Endometrial microvascular endothelial cells (primary cell): ENCODE results near the gene PKP4. TPM values are rescaled to one million over a fixed set of nuclear protein-coding genes. Genes with fewer than 3 reads are reported as not detected.
"Not testable (repeated sequence)": the region's sequence is repeated elsewhere in the genome, so short reads cannot be mapped to it uniquely, and the experiment has no call there.

Experiments used
- in situ Hi-C: cut with HindIII; loops from 2 replicates; pipeline ENCODE4 v1.10.0; 2017; ENCODE audit warnings: low sequenced_read_pairs, low pct_unique_long_range_greater_than_20kb; ENCODE audit errors: inconsistent ontology term
- total RNA-seq: library from RNA; depleted of rRNA; stranded (reverse); fragments of >200 nt; gene quantifications from one replicate; pipeline ENCODE4 v1.2.3, GENCODE V29; 2015; ENCODE audit errors: inconsistent ontology term

PKP4 gene
- total RNA-seq, 1 donor from 2014 or later: 32.3 TPM

- in situ Hi-C loops: no loop called here
These were observed 230.6 kb downstream of the PKP4 start for GRCh38 chr2:158687315-158687714.

- in situ Hi-C loops: no loop called here
These were observed 232.0 kb downstream of the PKP4 start for GRCh38 chr2:158688721-158689120.

DNA sequence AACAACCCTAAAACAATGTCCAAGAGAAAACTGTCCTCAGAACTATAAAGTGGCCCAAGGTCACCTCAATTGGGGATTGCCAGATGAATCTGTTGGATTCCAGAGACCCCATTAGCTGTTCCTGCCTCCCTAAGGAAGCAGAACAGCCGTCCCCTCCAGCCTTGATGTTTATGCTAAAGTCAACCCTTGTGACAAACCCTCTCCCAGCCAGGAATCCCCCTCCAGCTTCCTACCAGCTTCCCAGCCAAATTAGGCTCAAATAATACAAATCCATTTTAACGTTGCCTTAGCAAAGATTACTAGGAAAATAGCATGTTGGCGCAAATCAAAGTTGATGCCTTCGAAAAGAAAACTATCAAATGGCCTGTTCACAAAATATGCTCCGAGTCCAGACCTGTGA is 232.6 kb downstream of the PKP4 start:
- in situ Hi-C loops: no loop called here

DNA sequence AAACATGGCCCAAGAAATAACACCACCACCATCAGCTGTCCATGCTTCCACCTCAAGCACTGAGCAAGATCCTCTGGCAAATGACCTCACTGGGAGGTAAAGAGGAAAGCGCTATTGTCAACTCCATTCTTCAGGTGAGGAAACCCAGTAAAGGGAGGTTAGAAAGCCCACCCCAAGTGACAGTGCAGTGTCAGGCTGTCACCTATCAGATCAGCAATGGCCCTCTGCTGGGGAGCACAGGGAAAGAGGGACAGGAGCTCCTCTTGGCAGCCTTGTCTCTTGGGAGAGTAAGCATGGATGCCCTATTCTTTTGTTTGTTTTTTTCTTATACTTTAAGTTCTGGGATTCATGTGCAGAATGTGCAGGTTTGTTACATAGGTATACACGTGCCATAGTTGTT is 234.1 kb downstream of the PKP4 start:
- in situ Hi-C loops: no loop called here

GRCh38 chr2:158691619-158692018 is 234.9 kb downstream of the PKP4 start:
- in situ Hi-C loops: no loop called here

- in situ Hi-C loops: no loop called here
These were observed 235.8 kb downstream of the PKP4 start for GRCh38 chr2:158692372-158693103.

DNA sequence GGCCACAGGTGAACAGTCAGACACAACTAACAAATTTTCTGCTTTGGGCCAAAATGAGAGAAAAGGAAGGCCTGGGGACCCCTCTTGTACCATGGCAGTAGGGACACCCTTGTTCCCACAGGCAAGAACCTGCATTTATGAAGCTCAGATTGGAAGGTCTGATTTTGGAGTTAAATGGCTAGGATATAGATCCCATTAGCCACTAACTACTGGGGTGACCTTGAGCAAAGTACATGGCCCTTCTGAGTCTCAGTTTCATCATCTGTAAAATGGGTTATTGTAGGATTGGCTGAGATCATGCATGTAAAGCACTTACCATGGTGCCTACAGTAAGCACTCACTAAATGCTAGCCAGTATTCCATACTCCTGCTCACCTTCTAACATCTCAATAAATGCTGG is 236.7 kb downstream of the PKP4 start:
- in situ Hi-C loops: no loop called here

DNA sequence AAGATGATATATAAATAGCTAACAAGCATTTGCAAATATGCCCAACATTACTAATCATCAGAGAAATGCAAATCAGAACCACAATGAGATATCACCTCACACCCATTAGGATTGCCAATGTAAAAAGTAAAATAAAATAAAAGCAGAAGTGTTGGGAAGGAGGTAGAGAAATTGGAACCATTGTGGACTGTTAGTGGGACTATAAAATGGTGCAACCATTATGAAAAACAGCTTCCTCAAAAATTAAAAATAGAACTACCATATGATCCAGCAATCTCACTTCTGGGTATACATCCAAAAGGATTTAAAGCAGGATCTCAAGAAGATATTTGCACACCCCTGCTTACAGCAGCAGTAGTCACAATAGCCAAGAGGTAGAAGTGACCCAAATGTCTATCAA is 238.6 kb downstream of the PKP4 start:
- in situ Hi-C loops: no loop called here

DNA sequence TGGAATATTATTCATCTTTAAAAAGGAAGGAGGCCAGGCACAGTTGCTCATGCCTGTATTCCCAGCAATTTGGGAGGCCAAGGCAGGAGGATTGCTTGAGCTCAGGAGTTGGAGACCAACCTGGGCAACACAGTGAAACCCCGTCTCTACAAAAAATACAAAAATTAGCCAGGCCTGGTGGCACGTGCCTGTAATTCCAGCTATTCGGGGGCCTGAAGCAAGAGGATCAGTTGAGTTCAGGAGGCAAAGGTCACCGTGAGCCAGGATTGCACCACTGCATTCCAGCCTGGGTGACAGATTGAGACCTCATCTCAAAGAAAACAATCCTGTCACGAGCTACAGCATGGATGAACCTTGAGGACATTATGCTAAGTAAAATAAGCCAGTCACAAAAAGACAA is 239.0 kb downstream of the PKP4 start:
- in situ Hi-C loops: not testable (repeated sequence)

DNA sequence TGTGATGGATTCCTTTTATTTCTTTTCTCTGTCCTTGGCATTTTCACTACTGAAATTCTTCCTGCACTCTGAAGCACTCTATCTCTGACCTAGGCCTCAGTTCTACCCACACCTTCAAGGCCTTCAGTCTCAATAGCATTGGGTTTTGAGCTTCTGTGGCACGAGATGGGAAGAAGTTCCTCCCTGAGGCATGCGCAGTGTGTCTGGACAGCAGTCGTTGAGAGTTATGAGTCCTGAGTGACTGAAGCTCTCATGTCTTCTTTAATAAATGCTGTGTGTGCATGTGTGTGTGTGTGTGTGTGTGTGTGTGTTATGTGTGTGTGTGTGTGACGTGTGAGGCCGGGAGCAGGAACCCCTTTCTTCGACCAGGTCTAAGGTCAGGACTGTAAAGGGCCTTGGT is 242.6 kb downstream of the PKP4 start:
- in situ Hi-C loops: no loop called here

DNA sequence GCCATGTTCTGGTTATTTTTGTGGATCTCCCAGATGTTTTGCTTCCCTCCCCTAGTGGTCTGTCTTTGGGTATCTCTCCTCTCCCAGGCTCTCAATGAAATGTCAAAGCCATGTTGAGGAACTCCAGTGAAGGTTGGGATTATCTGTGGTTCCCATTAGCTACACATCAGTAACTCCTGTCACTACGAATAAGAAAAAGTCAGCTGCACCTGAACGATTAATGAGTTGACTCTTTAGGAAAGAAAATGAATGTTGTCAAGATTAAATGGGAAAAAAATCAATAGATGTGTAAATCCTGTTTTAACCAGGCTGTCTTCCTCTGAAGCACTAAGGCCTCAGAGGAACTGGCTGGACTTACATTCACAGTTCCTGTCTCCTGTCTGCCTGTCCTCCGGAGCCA is 244.3 kb downstream of the PKP4 start:
- in situ Hi-C loops: no loop called here

DNA sequence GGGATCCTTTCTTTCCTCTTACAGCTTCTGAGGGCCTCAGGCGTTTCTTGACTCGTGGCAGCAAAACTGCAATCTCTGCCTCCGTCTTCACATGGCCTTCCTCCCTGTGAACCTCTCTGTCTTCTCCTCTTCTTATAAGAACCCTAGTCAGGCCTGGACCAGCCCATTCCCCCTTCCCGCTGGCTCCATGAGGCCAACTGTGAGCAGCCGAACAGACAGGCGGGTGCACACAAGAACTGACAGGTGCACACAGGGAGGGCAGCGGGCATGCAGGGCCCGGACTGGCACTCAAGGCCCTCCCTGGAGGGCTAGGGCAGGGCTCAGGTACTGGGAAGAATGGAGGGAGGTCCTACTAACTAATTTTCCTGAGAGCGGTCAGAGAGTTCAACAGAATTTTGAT is 246.0 kb downstream of the PKP4 start:
- in situ Hi-C loops: no loop called here

- in situ Hi-C loops: not testable (repeated sequence)
These were observed 248.1 kb downstream of the PKP4 start for GRCh38 chr2:158704724-158705465.

DNA sequence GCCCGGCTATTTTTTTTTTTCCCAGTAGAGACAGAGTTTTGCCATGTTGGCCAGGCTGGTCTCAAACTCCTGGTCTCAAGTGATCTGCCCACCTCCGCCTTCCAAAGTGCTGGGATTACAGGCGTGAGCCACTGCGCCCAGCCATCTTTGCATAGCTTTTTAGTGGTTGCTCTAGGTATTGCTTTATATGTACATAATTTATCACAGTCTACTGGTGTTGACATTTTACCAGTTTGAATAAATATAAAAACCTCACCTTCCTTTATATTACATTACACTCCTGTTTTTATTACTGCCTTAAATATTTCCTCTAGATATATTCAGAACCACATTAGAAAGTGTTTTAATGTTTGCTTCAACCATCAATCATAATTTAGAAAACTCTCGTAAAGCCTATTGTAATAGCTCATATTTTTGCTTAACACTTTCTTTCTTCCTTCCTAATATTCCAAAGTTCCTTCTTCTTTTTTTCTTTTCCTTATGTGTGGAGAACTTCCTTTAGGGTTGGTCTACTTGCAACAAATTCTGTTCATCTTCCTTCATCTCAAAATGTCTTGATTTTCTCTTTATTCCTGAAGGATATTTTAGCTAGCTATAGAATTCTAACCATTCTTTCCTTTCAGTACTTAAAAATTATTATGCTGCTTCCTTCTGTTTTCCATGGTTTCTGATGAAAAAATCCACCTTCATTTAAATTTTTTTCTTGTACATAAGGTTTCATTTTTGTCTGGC is 256.2 kb downstream of the PKP4 start:
- in situ Hi-C loops: no loop called here

GRCh38 chr2:158713523-158714138 is 256.9 kb downstream of the PKP4 start:
- in situ Hi-C loops: no loop called here

DNA sequence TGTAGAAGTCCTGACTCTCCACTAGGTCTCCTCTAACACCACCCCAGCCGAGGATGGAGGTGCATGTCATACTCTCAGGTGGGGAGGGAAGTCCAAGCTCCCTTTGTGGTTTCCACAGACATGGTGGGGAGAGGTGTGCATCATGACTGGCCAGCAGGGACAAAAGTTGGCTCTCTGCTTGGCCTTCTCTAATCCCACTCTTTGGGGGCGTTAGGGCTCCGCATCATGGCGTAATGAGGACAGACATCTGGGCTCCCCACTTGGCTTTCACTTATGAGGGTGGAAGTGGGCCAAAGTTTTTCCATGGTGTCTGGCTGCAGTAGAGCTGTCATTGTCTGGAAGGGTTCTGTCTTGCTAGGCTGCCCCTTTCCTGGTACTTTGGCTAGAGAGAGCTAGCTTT is 257.7 kb downstream of the PKP4 start:
- in situ Hi-C loops: no loop called here

- in situ Hi-C loops: no loop called here
These were observed 258.6 kb downstream of the PKP4 start for GRCh38 chr2:158715357-158715756.

DNA sequence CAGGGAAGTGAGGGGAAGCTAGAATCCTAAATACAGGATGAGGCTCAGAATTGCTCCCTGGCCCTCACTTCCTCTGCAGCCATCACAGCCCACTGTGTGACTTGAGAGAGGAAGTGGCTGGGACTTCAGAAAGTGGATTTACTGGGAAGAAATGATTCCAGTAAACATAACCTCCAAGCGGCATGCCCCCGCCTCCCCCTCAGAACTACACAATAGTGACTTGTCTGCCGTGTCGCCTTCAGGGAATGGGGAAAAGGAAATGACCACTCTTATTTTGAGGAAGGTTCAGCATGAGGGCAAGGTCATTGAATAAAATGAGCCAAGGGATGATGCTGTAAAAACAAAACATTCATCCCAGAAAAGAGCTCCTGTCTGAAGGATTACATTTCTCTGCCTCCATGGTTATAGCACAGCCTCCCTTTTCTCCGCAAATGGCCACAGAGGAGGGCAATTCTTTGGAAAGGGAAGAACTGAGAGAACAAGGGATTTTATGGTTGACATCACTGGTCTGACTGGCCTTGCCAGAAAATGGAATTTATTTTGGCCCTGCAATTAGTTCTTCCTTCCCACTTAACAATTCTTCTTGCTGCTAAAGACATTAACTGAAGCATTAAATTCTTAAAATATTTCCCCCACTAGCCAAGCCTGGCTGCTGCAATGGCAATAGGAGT is 259.5 kb downstream of the PKP4 start:
- in situ Hi-C loops: no loop called here

- in situ Hi-C loops: no loop called here
These were observed 260.2 kb downstream of the PKP4 start for GRCh38 chr2:158716921-158717320.
